GM19099 (cell line): ENCODE data around the gene KCNQ1.

Source experiments
- POLR2A ChIP-seq: IDR thresholded peaks from 3 replicates; pipeline ENCODE4 v1.6.1; 2011; ENCODE audit warnings: low read depth; ENCODE audit not compliant: insufficient read length; ENCODE audit errors: extremely low read depth

KCNQ1 gene

DNA sequence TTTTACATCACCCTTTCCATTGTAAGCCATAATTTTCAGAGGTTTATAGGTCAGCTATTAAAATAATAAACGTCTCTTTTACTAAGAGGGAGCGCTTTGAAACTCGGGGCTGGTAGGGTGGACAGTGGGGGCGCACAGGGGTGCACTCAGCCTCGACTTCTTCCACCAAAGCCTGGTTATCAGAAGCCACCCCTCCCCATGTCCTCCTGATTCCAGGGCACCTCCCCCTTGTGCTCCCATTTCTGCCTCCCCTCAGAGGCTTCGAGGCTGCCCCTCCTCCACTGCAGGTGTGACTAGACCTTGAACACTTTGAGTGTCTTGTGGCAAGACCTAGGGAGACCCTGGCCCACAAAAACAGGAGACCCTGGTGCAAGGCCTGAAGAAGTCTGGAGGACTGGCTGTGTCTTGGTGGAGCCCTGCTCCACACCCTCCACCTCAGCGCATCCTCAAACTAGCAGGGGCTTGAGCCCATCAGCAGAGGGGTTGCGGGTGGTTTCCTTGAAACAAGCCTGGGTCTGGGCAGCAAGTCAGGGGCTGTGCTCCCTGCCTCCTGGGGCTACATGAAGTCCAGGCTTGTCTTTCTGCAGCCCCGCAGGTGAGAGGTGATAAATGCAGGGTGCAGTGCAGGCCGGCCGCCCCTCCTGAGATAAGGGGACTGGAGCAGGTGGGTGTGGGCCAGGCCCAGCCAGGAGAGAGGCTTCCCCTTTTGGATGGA is 437.7 kb downstream of the KCNQ1 start:
- TF ChIP-seq POLR2A, result no peak

DNA sequence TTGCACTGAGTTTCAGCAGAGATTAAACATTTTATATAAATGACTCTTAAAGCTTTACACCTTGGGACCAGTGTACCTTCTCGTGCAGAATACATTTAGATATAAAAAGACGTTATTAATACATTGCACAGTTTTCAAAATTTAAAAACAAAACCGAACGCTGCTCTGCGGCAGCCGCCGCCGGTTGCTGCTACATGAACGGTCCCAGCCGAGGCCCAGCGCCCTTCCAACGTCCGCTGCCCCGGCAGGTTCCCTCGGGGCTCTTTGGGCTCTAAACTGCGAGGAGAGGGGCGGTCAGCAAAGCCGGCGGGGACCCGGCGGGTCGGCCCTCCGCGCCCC is 438.8 kb downstream of the KCNQ1 start:
- TF ChIP-seq POLR2A, result no peak

DNA sequence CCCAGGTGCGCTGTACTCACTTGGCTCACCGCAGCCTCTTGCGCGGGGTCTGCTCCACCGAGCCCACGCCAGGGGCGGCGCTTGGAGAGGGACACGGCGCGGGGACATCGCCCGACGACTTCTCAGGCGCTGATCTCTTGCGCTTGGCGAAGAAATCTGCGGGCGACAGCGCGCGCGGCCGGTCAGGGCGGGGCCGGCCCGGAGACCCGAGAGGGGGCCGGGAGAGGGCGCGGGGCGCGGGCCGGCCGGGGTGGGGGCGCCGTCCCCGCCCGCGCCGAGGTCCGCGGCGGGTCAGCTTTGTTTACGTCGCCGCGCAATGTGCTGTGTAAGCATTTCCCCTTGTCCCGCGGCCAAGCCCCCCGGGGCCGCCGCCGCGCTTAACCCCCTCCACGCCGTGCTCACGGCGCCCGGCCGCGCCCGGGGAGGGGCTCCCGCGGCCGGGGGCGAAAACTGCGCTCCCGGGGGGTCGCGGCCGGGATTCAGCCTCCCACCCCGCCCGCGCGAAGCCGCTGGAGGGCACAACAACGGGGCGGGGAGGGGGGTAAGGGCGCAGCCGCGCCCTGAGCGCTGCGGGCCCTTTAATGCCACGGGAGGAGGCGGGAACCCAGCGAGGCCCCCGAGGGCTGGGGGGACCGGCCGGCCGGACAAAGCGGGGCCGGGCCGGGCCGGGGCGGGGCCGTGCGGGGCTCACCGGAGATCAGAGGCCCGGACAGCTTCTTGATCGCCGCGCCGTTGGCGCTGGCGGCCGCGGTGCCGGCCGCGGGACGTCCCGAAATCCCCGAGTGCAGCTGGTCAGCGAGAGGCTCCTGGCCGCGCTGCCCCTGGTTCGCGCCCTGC is 439.4 kb downstream of the KCNQ1 start:
- TF ChIP-seq POLR2A, result no peak

DNA sequence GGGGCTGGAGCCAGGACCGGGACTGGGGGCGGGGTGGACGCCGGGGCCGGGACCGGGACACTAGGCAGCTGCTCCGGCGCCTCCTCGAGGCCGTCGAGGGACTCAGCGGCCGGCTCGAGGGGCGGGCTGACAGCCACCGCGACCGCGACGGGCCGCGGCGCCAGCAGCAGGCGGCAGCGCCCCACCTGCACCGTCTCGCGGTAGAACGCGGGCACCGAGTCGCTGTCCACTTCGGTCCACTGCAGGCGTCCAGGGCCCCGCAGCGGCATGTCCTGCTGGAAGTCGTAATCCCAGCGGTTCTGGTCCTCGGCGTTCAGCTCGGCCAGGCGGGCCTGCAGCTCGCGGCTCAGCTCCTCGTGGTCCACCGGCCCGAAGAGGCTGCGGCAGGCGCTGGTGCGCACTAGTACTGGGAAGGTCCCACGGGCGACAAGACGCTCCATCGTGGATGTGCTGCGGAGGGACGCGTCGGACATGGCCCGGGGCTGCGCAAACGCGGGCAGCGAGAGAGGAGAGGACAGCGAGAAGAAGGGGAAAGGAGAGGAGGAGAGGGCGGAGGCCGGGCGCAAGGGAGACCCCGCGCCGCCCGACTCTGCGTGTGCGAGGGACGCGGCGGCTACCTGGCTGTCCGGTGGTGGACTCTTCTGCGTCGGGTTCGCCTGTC is 440.3 kb downstream of the KCNQ1 start:
- TF ChIP-seq POLR2A, result no peak

DNA sequence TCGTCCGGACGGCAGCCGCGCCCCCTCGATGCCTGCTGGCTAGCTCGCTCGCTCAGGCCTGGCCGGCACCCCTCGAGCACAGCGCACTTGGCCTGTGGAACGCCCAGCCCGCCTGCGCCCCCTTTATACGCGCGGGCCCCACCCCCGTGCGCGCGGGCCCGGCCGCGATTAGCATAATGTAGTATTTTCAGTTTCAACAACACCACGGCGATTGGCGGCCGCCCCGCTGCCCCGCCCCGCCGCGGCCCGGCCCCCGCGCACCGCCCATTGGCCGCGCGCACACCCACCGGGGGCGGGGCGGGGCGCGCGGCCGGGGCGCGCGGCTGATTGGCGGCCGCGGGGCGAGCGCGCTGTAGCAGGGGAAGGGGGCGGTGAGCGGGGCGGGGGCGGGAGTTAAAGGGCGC is 440.9 kb downstream of the KCNQ1 start, which contains the start of gene CDKN1C:
Gene CDKN1C (minus strand): TSS at position 98 of the 404 bp plus-strand sequence. CDS start 319 bp downstream, outside the sequence.
- no peak for TF ChIP-seq POLR2A

DNA sequence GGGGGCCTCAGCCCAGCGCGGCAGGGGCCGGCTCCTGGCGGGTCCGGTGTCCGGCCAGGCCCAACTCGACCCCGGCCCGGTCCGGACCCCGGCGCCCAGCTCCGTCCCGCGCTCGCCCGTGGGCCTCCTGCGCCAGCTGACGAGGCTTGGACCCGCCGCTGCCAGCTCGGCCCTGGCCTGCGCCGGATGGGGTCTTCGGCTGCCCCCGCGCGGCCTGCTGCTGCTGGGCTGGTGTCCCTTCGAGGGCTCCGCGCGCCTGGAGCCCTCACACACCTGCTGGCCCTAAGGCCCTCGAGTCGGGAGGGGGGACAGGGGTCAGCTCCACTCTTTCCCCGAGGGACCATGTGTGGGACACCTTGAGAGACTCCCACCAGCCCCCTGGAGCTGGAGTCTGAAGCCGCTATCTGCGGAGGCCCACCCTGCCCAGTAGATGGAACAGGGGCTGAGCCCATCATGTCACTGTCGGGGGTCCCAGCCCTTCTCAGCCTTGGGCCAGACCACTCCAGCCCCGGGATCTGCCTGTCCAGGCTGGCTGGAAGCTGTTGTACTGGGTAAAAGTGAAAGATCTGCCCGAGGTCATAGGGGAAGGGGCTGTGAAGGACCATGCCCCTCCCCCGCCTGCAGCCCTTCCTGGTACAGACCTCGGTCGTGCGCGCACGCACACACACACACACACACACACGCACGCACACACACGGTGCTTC is 441.5 kb downstream of the KCNQ1 start:
- no peak for TF ChIP-seq POLR2A

DNA sequence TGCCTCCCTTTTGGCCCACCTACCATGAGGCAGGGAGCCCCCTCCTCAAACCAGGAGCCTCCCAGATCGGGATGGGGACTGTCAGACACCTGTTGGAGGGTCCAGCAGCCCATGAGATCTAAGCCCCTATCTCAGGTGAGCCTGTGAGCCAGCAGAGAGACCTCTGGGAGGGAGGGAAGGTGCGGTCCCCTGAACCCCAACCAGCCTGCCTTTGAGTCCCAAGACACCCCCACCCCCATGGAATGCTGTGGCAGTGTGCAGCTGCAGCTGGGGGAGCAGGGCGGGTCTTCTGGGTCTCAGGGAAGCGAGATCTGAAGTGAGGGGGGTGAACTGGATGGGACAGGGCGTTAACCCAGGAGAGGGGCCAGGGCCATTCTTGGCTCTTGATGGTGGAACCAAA is 442.1 kb downstream of the KCNQ1 start:
- no peak for TF ChIP-seq POLR2A

DNA sequence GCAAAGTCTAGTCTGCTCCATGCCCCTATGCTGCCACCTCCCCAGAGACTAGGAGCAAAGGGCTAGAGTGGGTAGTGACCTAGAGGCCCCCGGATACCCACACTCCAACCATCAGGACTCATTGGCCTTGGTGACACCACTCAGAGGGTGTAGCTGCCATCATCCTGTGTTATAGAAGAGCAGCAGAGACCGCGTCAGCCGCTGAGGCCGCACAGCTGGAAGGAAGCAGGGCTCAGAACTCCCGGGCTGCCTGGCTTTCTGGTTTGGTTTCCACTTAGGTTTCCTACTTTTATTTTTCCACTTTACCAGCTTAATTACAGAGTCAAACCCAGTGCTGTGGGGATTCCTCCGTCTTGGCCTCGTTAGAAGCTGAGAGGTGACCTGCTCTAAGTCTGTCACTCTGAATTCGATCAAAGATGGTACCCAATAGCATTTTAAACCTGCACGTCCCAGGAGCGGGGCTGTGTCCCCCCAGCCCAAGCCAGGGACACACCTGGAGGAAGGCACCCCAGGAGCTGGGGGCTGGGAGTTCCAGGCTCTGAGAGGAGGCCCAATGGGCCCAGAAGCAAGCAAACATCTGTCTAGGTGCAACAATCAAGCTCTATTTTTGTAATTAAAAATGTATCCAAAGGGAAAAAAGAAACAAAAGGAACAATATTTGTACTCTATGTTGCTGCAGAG is 442.8 kb downstream of the KCNQ1 start:
- TF ChIP-seq POLR2A, result no peak

DNA sequence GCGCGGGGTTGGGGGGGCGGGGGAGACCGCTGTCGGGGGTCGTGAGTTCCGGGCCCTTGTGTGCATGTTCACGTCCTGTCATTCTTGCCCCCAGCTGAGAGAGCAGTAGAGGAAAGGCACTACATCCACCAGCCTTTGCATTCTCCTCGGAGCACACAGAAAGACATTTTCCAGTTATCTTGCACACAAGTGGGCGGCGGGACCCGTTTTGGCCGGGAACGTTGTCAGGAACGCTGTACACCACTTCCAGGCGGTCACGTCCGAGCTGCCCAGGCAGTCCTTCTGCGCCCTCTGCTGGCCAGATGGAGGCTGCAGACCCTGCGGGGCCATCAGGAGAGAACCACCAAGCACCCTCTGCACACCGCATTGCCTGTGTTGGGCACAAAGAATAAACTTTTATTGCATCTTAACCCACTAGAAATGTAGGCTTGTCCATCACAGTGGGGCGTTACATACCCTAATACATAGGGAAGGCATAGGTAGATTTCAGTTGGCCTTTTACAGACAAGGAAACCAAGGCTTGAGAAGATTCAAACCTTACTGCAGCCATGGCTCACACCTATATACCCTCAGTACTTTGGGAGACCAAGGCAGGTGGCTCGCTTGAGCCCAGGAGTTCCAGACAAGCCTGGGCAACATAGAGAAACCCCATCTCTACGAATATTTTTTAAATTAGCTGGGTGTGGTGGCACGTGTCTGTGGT is 443.6 kb downstream of the KCNQ1 start:
- no peak for TF ChIP-seq POLR2A

DNA sequence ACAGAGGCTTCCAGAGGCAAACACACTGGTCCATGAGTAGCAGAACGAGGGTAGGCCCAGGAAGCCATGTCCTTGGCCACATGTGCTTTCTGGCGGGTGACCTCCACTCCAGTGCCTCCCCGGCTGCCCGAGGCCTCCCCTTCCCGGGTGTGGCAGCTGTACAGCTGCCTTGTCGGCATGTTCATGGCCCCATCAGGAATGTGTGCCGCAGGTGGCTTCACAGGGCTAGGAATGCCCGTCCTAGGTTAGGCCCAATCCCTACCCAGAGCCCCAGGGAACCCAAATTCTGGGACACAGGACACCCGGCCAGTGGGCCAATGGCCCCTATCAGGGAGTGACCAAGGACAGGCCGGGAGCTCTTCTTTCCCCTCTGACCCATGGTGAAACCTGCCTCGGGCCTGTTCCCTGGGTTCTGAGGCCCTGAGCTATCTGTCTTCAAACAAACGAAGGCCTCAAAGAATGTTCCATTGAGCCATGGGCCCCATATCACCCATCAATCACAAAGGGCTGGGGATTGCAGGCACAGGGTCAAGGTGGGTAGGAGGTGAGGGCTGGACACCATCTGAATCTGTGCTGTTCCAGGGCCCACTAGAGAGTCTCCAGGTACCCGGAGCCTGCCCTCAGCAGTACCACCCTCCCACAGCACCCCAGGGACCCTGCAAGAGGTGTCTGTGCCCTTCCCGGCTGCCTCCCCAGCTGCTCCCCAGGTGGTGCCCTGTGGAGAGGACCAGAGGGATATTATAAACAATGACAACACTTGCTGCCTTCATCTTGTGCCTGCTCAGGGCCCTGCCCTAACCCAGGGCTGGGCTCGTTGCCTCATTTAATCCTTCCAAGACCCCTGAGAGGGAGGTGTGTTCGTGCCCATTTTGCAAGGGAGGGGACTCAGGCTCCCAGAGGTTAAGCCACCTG is 444.8 kb downstream of the KCNQ1 start:
- no peak for TF ChIP-seq POLR2A

DNA sequence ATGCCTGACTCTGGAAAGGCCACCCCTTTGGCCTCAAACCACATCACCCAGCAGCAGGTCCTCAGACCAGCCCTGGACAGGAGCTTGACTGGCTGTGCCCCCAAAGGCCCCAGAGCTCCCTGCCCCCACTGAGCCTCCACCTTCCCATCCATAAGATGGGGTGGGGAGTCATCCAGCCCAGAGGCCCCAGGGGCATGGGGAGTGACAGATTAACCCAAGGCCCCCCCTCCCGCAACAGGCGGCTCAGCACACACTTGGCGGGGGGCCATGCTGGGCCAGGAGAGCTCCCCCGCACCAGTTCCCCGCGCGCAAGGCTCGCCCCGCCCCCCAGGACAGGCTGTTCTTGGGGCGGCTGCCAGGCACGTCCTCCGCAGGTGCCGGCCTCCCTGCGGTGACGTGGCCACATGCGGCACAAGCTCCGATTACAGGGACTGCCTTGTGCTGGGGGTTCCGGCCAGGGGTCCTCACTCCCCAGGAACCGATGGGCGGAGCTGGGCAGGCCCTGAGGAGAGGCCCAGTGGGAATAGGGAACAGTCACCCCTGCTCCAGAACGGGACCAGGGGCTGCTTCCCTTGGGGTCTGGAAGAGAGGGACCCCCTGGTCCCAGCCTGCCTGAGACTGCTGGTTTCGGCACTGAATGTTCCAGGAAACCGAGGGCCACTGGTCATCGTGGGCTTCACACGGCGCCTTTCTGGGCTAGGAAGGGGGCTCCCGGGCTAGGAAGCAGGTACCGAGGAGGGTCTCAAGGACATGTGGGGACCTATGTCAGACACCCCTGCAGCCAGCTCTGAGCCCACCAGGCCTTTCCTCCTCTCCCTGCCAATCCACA is 445.9 kb downstream of the KCNQ1 start:
- no peak for TF ChIP-seq POLR2A

DNA sequence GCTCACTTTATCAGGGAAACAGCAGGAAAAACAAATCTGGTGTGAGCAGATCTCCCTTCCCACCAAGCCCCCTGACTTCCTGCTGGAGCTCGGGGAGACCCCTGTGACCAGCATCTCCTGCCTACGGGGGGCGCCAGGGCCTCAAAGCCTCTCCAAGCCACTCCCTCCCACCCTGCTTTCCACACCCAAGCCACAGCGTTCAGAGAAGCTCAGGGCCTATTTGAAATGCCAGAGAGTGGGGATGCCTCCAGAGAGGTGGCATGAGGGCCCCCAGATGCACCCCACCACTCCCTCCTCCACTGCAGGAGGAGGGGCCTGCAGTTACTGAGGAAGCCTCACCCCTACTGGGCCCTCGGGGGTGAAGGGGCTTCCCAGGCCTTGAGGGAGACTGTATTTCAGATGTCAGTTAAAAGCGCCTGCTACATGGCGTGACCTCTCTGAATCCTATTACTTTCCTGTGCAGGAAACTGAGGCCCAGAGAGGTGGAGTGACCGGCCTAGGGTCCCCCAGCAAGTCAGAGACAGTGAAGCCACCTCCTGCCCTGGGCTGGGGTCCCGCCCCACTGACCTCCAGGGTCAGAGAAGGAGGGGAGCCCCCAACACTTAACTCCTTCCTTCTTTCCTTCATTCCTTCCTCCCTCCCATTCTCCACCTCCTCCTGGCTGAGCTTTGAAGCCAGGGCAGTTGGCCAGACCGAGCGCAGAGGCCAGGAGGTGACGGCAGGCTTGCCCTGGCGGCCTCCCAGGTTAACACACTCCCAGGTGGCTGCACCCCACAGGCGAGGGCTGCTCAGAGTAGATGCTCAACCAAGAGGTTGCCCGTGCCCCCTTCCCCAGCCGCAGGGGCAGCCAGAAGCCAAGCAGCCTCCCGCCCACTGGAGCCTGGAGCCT is 446.8 kb downstream of the KCNQ1 start:
- TF ChIP-seq POLR2A, result no peak
